Mesenchymal stem cell (in vitro differentiated cells and primary cell): ENCODE data around the gene ATP5F1D.

Experiments
- DNase-seq: peaks from one replicate; pipeline ENCODE4 v3.0.0-alpha.2; 2013
- H2AFZ ChIP-seq: one replicate; pipeline ENCODE4 v1.6.1; 2013; ENCODE audit warnings: low read depth, mild to moderate bottlenecking, control low read depth, inconsistent platforms, low read length, moderate library complexity
- H2AK5ac ChIP-seq: 2 replicates; pipeline ENCODE4 v1.6.1; 2013; ENCODE audit warnings: low read length, moderate library complexity, mild to moderate bottlenecking, inconsistent platforms; ENCODE audit not compliant: severe bottlenecking
- H2BK120ac ChIP-seq: one replicate; pipeline ENCODE4 v1.6.1; 2013; ENCODE audit warnings: low read depth, mild to moderate bottlenecking, inconsistent platforms, low read length, moderate library complexity
- H2BK12ac ChIP-seq, 2 experiments: one replicate each; pipeline ENCODE4 v1.6.1; 2013; ENCODE audit warnings: inconsistent platforms in 2 of 2, low read length in 2 of 2, mild to moderate bottlenecking in 2 of 2, moderate library complexity in 2 of 2, control low read depth in 1 of 2
- H2BK15ac ChIP-seq: one replicate; pipeline ENCODE4 v1.6.1; 2013; ENCODE audit warnings: mild to moderate bottlenecking, low read depth, inconsistent platforms; ENCODE audit not compliant: poor library complexity, severe bottlenecking
- H2BK5ac ChIP-seq: 2 replicates; pipeline ENCODE4 v1.6.1; 2013; ENCODE audit warnings: low read depth, mild to moderate bottlenecking, low read length, control low read depth, inconsistent platforms; ENCODE audit not compliant: poor library complexity, severe bottlenecking
- H3K14ac ChIP-seq, 2 experiments: one replicate each; pipeline ENCODE4 v1.6.1; 2013; ENCODE audit warnings: inconsistent platforms in 2 of 2, low read length in 2 of 2, control low read depth in 1 of 2, mild to moderate bottlenecking in 1 of 2, moderate library complexity in 1 of 2
- H3K18ac ChIP-seq, 2 experiments: one replicate each; pipeline ENCODE4 v1.6.1; 2013; ENCODE audit warnings: inconsistent platforms in 2 of 2, low read length in 2 of 2, control low read depth in 1 of 2, low read depth in 1 of 2, mild to moderate bottlenecking in 1 of 2
- H3K23ac ChIP-seq, 2 experiments: one replicate each; pipeline ENCODE4 v1.6.1; 2013; ENCODE audit warnings: inconsistent platforms in 2 of 2, low read length in 2 of 2, mild to moderate bottlenecking in 2 of 2, moderate library complexity in 2 of 2, control low read depth in 1 of 2
- H3K27ac ChIP-seq: 2 replicates; pipeline ENCODE4 v1.5.1; 2013; ENCODE audit warnings: mild to moderate bottlenecking, moderate library complexity, low read length, control low read depth, inconsistent platforms; ENCODE audit not compliant: poor library complexity, severe bottlenecking
- H3K27me3 ChIP-seq, 2 experiments: 2 replicates each; pipeline versions ENCODE4 v1.6.1 to v1.7.0; 2013; ENCODE audit warnings: low read length in 2 of 2, mild to moderate bottlenecking in 2 of 2, moderate library complexity in 2 of 2, control low read depth in 1 of 2, inconsistent platforms in 1 of 2; ENCODE audit not compliant: control insufficient read depth in 1 of 2, insufficient read depth in 1 of 2
- H3K36me3 ChIP-seq, 2 experiments: 2 replicates each; pipeline versions ENCODE4 v1.6.1 to v1.7.0; 2013; ENCODE audit warnings: low read length in 2 of 2, control low read depth in 1 of 2, inconsistent platforms in 1 of 2, low read depth in 1 of 2, mild to moderate bottlenecking in 1 of 2; ENCODE audit not compliant: insufficient read depth in 2 of 2, control insufficient read depth in 1 of 2
- H3K4ac ChIP-seq, 2 experiments: one replicate each; pipeline ENCODE4 v1.6.1; 2013; ENCODE audit warnings: inconsistent platforms in 2 of 2, low read length in 2 of 2, mild to moderate bottlenecking in 2 of 2, moderate library complexity in 2 of 2, control low read depth in 1 of 2, low read depth in 1 of 2
- H3K4me1 ChIP-seq: 2 replicates; pipeline ENCODE4 v1.6.1; 2013; ENCODE audit warnings: low read depth, low read length, control low read depth; ENCODE audit not compliant: control insufficient read depth, insufficient read depth
- H3K4me2 ChIP-seq: 2 replicates; pipeline ENCODE4 v1.6.1; 2013; ENCODE audit warnings: low read length, mild to moderate bottlenecking, inconsistent platforms; ENCODE audit not compliant: poor library complexity, severe bottlenecking
- H3K4me3 ChIP-seq, 2 experiments: 2 replicates each; pipeline versions ENCODE4 v1.5.1 to v1.7.0; 2013; ENCODE audit warnings: low read length in 2 of 2, mild to moderate bottlenecking in 2 of 2, control low read depth in 1 of 2, low read depth in 1 of 2; ENCODE audit not compliant: insufficient read depth in 1 of 2
- H3K79me1 ChIP-seq: replicated peaks from 2 replicates; pipeline ENCODE4 v1.6.1; 2013; ENCODE audit warnings: mild to moderate bottlenecking, control low read depth, low read length, inconsistent platforms; ENCODE audit not compliant: poor library complexity, severe bottlenecking
- H3K9ac ChIP-seq: 2 replicates; pipeline ENCODE4 v1.7.0; 2013; ENCODE audit warnings: mild to moderate bottlenecking, low read length, moderate library complexity
- H3K9me3 ChIP-seq: 2 replicates; pipeline ENCODE4 v1.7.0; 2013; ENCODE audit warnings: mild to moderate bottlenecking, low read length; ENCODE audit not compliant: control insufficient read depth
- H4K8ac ChIP-seq: one replicate; pipeline ENCODE4 v1.6.1; 2013; ENCODE audit warnings: inconsistent platforms, mild to moderate bottlenecking, low read length, moderate library complexity
- H4K91ac ChIP-seq: one replicate; pipeline ENCODE4 v1.6.1; 2013; ENCODE audit warnings: mild to moderate bottlenecking, low read length, inconsistent platforms
- WGBS: methylation state at CpG from one replicate; pipeline ENCODE4 v1.1.7; 2013; ENCODE audit warnings: mixed read lengths; 5-methylcytosine and 5-hydroxymethylcytosine counted together

The ATP5F1D gene

DNA sequence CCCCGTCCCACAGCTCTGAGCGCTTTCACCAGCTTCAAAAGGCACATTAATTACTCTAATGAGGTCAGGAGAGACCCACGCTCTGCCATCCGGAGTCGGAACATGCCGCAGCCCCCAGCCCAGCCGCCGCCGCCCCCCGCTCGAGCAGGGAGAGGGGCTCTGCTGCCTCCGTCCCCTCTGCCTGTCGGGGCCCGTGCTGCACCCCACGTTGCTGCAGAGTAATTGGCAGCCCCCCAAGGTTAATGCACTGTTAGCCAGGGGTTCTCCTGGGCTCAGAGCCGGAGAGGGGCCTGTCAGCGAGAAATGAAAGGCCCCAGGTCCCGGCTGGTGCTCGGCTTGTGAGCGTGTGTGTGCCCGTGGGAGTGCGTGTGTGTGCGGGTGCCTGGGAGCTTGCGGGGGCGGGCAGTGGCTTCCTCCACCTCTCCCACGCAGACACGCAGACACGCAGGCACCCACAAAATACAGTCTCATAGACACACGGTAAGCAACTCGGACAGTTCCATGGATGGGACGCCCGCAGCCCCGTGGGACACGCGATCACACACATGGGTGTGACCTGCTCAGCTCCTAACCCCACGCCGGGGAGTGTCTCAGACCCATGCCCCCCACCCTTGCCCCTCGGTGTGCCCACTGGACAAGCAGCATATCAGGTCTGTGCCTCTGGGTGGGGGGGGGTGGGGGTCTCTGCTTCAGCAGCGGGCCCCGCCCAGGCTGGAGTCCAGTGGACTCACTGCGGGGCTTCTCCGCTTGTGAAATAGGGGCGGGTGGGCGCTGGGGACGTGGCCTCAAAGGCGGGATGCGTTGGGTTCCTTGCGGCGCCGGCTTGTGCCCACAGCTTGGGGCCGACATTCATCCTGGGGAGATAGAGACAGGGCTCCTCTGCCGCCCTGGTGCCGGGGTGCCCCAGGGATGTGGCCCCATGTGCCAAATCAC is 39.4 kb downstream of the ATP5F1D start:
- Histone ChIP-seq H3K9ac (no peak overlapping the region), H3K18ac (no peak overlapping the region), H4K8ac (no peak overlapping the region), H2BK120ac (no peak overlapping the region), H3K23ac (no peak overlapping the region), H2BK15ac (no peak overlapping the region), H2BK5ac (no peak overlapping the region), H3K14ac (no peak overlapping the region), H3K4me1 (peaks cover 13% of the 10 kb centered on the region), H3K27ac (no peak overlapping the region), H3K4me3 (no peak overlapping the region), H3K79me1 (peaks cover 22% of the 10 kb centered on the region), H3K9me3 (no peaks in the 10 kb centered on the region), H2BK12ac (peak overlapping the region in 1 of 2 experiments; percentile 11), H3K4me2 (no peak overlapping the region), H3K27me3 (peaks cover 18 to 28% of the 10 kb centered on the region in 2 experiments), H3K4ac (no peak overlapping the region), H3K36me3 (peaks cover 19 to 42% of the 10 kb centered on the region in 2 experiments), H4K91ac (no peak overlapping the region), H2AFZ (no peak overlapping the region), H2AK5ac (no peak overlapping the region)
- WGBS = 94% methylated on average over 50 of the region's 53 CpGs
- DNase-seq = no peak

DNA sequence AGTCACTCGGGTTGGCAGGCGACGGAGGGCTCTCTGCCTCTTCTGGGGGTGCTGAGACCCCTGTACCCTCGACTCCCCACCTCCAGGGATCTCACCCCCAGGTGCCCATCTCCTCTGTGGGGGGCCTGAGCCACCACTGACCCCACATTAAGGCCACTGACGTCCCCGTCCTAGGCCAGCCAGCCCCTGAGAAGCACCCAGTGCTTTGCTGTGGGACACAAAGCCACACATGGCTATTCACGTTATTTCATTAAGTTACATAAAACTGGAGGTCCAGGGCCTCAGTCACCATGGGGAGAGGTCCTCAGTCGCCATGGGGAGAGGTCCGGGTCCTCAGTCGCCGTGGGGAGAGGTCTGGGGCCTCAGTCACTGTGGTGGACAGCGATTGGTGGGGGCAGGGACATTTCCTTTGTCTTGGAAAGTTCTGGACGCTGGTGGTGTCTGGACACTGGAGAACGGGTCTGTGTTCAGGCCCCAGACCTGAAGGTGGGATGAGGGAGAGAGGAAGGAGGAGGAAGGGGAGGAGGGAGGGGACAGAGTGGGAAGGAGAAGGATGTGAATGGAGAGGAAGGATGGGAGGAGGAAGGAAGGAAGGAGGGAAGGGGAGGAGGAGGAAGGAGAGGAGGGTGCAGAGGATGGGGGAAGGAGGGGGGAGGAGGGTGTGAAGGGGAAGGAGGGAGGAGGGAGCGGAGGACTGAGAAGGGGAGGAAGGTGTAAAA is 40.2 kb downstream of the ATP5F1D start:
- Histone ChIP-seq H3K79me1 (peaks cover 19% of the 10 kb centered on the region), H3K27me3 (peaks cover 22 to 33% of the 10 kb centered on the region in 2 experiments), H3K4me2 (no peak overlapping the region), H3K9ac (no peak overlapping the region), H3K27ac (no peak overlapping the region), H4K8ac (no peak overlapping the region), H2AFZ (no peak overlapping the region), H3K23ac (no peak overlapping the region), H2BK120ac (no peak overlapping the region), H2AK5ac (no peak overlapping the region), H2BK5ac (no peak overlapping the region), H2BK12ac (no peak overlapping the region), H2BK15ac (no peak overlapping the region), H3K4me1 (peaks cover 9% of the 10 kb centered on the region), H3K36me3 (peaks cover 19 to 42% of the 10 kb centered on the region in 2 experiments), H3K9me3 (no peaks in the 10 kb centered on the region), H3K4me3 (no peak overlapping the region), H3K14ac (no peak overlapping the region), H4K91ac (no peak overlapping the region), H3K18ac (no peak overlapping the region), H3K4ac (no peak overlapping the region)
- no peak for DNase-seq
- WGBS = 75% methylated on average over 15 of the region's 15 CpGs

- peaks cover 31 to 43% of the 10 kb centered on the region in 2 experiments for H3K27me3 ChIP-seq
- WGBS = 91% methylated on average over 18 of the region's 18 CpGs
These were observed 41.1 kb downstream of the ATP5F1D start for GRCh38 chr19:1282588-1283206.

More at GRCh38 chr19:1282588-1283206, 41.1 kb downstream of the ATP5F1D start:
- Histone ChIP-seq H2AFZ (no peak overlapping the region), H3K4me2 (no peak overlapping the region), H3K27ac (no peak overlapping the region), H3K36me3 (peaks cover 13 to 32% of the 10 kb centered on the region in 2 experiments), H3K4me3 (no peak overlapping the region), H2BK120ac (no peak overlapping the region), H4K91ac (no peak overlapping the region), H2BK12ac (no peak overlapping the region), H4K8ac (no peak overlapping the region), H3K4me1 (peaks cover 9% of the 10 kb centered on the region), H3K9ac (no peak overlapping the region), H2BK15ac (no peak overlapping the region), H3K9me3 (no peaks in the 10 kb centered on the region), H3K18ac (no peak overlapping the region), H3K23ac (no peak overlapping the region), H2BK5ac (no peak overlapping the region), H3K4ac (no peak overlapping the region), H3K14ac (no peak overlapping the region), H2AK5ac (no peak overlapping the region), H3K79me1 (peaks cover 13% of the 10 kb centered on the region)
- no peak for DNase-seq
